GM18870 (cell line): ENCODE data around the gene C9orf85.
"Not testable (repeated sequence)": the region's sequence is repeated elsewhere in the genome, so short reads cannot be mapped to it uniquely, and the experiment has no call there.

Experiments used
- ATAC-seq: cut with Tn5 transposase; IDR thresholded peaks from one replicate; pipeline ENCODE4 v1.9.1; 2021; ENCODE audit warnings: moderate library complexity; ENCODE audit not compliant: unreplicated experiment

C9orf85 gene

GRCh38 chr9:71937070-71937625 lies 25.7 kb downstream of the C9orf85 start:
- ATAC-seq, result no peak

DNA sequence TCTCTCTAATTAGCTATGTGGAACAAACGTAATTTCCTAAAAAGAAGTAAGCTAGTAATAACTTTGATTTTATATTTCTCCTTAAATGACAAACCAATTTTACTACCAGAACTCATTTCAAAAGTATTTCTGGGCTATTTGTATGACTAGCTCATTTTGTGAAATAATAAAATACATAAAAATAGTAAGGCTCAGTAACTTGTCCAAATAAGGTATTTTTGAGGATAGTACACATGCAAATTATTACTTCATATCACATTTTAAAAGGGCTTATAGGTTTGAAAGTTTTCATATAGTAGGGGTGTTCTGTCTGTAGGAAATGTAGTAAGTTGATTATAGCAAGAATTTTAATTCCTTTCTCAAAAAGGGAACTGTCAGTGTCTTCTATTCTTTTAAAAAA lies 26.5 kb downstream of the C9orf85 start:
- no peak for ATAC-seq

DNA sequence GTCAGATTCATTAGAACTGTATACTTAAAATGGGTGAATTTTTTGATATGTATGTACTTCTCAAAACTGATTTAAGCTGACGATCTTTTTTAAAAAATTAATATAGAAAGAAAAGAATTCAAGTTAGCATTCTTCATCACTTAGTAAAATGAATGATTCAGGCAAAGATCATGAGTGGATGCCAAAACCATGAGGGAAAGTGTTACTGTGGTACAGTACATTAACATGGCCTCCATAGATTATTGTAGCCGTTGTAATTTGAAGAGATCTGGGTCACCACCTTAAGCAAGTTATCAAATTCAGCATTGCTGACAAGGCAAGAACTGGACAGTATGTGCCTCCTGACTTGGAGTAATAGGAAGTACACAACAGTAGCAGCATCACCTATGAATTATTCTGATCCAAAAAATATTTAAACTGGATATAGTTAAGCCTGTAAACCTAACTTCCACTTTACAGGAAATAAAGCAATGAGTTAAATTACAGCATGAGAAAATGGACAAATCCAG lies 29.7 kb downstream of the C9orf85 start:
- ATAC-seq, result no peak

- no peak for ATAC-seq
Measured at GRCh38 chr9:71941998-71942567, 30.6 kb downstream of the C9orf85 start.

DNA sequence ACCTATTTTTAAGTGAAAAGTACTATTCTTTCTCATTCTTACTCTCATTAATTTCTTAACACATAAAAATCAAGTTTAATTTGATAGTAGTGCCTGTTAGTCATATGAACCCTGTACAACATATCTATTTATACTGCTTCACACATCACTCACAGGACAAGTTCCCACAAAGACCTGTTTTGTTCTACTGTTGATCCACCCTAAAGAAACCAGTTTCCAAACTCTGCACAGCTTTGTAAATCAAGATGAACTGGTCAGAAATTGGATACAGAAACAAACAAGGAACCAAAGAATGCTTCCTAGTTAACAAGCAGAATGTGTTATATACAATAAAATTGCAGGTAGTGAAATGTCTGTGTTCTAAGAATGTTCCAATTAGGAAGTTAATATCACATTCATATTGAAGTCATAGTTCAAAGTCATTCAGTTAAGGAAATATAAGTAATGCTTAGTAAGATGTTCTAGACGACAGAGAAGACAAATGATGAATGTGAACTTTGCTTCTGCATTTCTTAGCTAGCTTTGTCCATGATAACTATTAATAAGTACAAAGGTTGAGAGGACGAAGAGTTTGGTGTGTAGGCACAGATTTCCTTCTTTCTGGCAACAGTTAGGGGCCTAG lies 33.4 kb downstream of the C9orf85 start:
- no peak for ATAC-seq

DNA sequence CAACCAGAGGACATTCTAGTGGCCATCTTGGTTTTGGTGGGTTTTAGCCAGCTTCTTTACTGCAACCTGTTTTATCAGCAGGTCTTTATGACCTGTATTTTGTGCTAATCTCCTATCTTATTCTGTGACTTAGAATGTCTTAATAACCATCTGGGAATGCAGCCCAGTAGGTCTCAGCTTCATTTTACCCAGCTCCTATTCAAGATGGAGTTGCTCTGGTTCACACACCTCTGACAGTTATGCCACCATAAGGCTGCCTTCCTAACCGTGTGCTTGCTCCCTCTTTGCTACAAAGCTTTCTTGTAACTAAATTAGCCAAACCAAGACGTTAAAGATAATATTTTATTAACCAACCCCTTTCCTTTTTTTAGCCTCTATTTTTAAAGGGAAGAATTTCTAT lies 43.2 kb downstream of the C9orf85 start:
- ATAC-seq, result not testable (repeated sequence)

GRCh38 chr9:71955300-71955915 lies 44.0 kb downstream of the C9orf85 start:
- ATAC-seq, result peak; percentile 68

DNA sequence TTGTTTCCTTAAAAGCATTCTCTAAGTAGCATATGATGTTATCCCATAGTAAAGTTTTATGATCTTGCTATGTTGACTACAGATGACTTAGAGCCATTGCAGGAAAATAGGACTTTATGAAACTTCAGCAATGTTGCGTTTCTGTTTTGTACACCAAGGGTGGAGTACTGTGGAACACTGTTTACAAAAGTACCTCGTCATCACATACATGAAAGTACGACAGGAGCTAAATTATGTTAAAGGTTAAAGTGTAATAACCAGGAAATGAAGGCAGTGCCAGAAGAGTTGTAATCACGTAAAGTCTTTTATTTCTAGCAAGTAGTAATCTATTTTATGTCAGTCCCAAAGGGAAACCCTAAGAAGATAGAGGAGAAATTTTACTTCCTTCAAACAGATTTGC lies 50.9 kb downstream of the C9orf85 start:
- no peak for ATAC-seq

DNA sequence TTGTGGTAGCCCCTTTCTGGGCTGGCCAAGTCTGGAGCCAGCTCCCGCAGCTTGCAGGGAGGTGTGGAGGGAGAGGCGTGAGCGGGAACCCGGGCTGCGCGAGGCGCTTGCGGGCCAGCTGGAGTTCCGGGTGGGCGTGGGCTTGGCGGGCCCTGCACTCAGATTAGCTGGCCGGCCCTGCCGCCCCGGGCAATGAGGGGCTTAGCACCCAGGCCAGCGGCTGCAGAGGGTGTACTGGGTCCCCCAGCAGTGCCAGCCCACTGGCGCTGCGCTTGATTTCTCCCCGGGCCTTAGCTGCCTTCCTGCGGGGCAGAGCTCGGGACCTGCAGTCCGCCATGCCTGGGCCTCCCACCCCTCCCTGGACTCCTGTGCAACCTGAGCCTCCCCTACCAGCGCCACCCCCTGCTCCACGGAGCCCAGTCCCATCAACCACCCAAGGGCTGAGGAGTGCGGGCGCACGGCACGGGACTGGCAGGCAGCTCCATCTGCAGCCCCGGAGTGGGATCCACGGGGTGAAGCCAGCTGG lies 52.1 kb downstream of the C9orf85 start:
- not testable (repeated sequence) for ATAC-seq

- ATAC-seq, result no peak
Measured at GRCh38 chr9:71965403-71965802, 54.0 kb downstream of the C9orf85 start.

- no peak for ATAC-seq
Measured at GRCh38 chr9:71966601-71967000, 55.2 kb downstream of the C9orf85 start.

- ATAC-seq, result no peak
Measured at GRCh38 chr9:71968541-71969090, 57.2 kb downstream of the C9orf85 start.

GRCh38 chr9:71975833-71976232 lies 64.4 kb downstream of the C9orf85 start:
- no peak for ATAC-seq

GRCh38 chr9:71977003-71977402 lies 65.6 kb downstream of the C9orf85 start:
- ATAC-seq, result no peak

GRCh38 chr9:71980266-71981190 lies 69.1 kb downstream of the C9orf85 start:
- no peak for ATAC-seq

GRCh38 chr9:71981944-71982343 lies 70.5 kb downstream of the C9orf85 start:
- no peak for ATAC-seq

GRCh38 chr9:71984403-71984802 lies 73.0 kb downstream of the C9orf85 start:
- ATAC-seq, result no peak

GRCh38 chr9:71984831-71985281 lies 73.4 kb downstream of the C9orf85 start:
- ATAC-seq, result no peak

GRCh38 chr9:71985297-71985911 lies 74.0 kb downstream of the C9orf85 start:
- no peak for ATAC-seq

- ATAC-seq, result no peak
Measured at GRCh38 chr9:71986900-71987299, 75.5 kb downstream of the C9orf85 start.
